Naive B cell (primary cell): ENCODE results near the gene OR4D2. TPM values are rescaled to one million over a fixed set of nuclear protein-coding genes. Genes with fewer than 3 reads are reported as not detected.

Experiments used
- ATAC-seq, 2 donors: fragments of 150-1000 bp; cut with Tn5 transposase; 2 replicates each; pipeline ENCODE4 v1.10.0; 2021; ENCODE audit warnings: low read depth in 2 of 2, mild to moderate bottlenecking in 2 of 2, moderate library complexity in 2 of 2
- DNase-seq: peaks from one replicate; pipeline ENCODE4 v3.0.0; 2022
- H3K27ac Mint-ChIP-seq, 6 donors: one replicate each; pipeline ENCODE4 v1.8.0; 2020 to 2022; ENCODE audit warnings: mild to moderate bottlenecking in 6 of 6, mixed read lengths in 6 of 6, moderate library complexity in 5 of 6, inconsistent platforms in 2 of 6
- H3K27me3 Mint-ChIP-seq, 3 donors: one replicate each; pipeline ENCODE4 v1.8.0; 2021 to 2022; ENCODE audit warnings: mixed read lengths in 3 of 3, mild to moderate bottlenecking in 1 of 3
- H3K36me3 Mint-ChIP-seq, 2 donors: one replicate each; pipeline ENCODE4 v1.8.0; 2020 to 2022; ENCODE audit warnings: mixed read lengths in 2 of 2, inconsistent platforms in 1 of 2, mild to moderate bottlenecking in 1 of 2
- H3K4me1 Mint-ChIP-seq, 3 donors: one replicate each; pipeline ENCODE4 v1.8.0; 2020 to 2022; ENCODE audit warnings: mixed read lengths in 3 of 3, inconsistent platforms in 1 of 3, mild to moderate bottlenecking in 1 of 3, moderate library complexity in 1 of 3
- H3K4me3 Mint-ChIP-seq, 8 donors: one replicate each; pipeline ENCODE4 v1.8.0; 2020 to 2022; ENCODE audit warnings: mild to moderate bottlenecking in 8 of 8, mixed read lengths in 8 of 8, moderate library complexity in 8 of 8, inconsistent platforms in 2 of 8
- H3K9me3 Mint-ChIP-seq, 7 donors: one replicate each; pipeline ENCODE4 v1.8.0; 2020 to 2022; ENCODE audit warnings: mixed read lengths in 7 of 7, mild to moderate bottlenecking in 5 of 7, inconsistent platforms in 2 of 7, moderate library complexity in 1 of 7
- polyA plus RNA-seq, 6 donors: library from polyadenylated mRNA; unstranded; fragments of 300-500 nt; fragmentation: Illumina TruSeq; gene quantifications; one replicate each; pipeline ENCODE4 v1.2.3, GENCODE V29; 2021; ENCODE audit warnings: low read depth in 6 of 6

Gene OR4D2
- polyA plus RNA-seq, 6 donors from 2014 or later, result not detected

GRCh38 chr17:58202859-58203258, 36.1 kb downstream of the OR4D2 start:
- H3K27me3 Mint-ChIP-seq, result peaks cover 10 to 23% (median 20%) of the 10 kb centered on the region in 3 donors
- H3K27ac Mint-ChIP-seq, result no peak overlapping the region
- DNase-seq (no peak), ATAC-seq (no peak)
- peaks cover 2 to 6% (median 5%) of the 10 kb centered on the region in 3 donors for H3K4me1 Mint-ChIP-seq
- H3K4me3 Mint-ChIP-seq, result no peak overlapping the region
- H3K9me3 Mint-ChIP-seq, result no peaks in the 10 kb centered on the region
- no peaks in the 10 kb centered on the region for H3K36me3 Mint-ChIP-seq

- peaks cover 9% of the 10 kb centered on the region in 2 donors for H3K36me3 Mint-ChIP-seq
- H3K27me3 Mint-ChIP-seq, result peaks cover 4 to 6% (median 6%) of the 10 kb centered on the region in 3 donors
- no peaks in the 10 kb centered on the region for H3K9me3 Mint-ChIP-seq
- peaks cover 2 to 5% (median 3%) of the 10 kb centered on the region in 3 donors for H3K4me1 Mint-ChIP-seq
- ATAC-seq (no peak), DNase-seq (no peak)
- H3K27ac Mint-ChIP-seq, result no peak overlapping the region
- H3K4me3 Mint-ChIP-seq, result no peak overlapping the region
Observed at GRCh38 chr17:58204796-58205195, 38.0 kb downstream of the OR4D2 start.

- Mint-ChIP-seq H3K4me3 (no peak overlapping the region), H3K4me1 (no peaks in the 10 kb centered on the region), H3K27me3 (no peaks in the 10 kb centered on the region), H3K9me3 (no peaks in the 10 kb centered on the region), H3K36me3 (peaks cover 14 to 16% of the 10 kb centered on the region in 2 donors), H3K27ac (no peak overlapping the region)
- ATAC-seq, result no peak
- no peak for DNase-seq
Observed at GRCh38 chr17:58205936-58206335, 39.2 kb downstream of the OR4D2 start.

DNA sequence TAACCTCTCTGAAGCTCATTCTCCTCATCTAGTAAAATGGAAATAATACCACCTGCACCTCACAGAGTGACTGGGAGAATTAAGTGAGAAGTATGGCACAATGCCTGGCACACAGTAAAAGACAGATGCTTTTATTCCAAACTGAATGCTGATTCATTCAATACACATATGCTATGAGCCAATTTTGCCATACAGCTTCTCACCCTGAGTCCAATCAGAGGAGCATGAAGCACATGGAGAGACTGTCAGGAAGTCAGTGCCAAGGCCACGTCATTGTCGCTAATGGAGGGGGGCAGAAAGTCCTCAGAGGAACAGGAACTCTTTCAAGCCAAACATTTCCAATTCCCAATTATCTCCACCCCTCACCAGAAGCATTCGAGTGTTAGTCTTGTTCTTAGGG, 40.7 kb downstream of the OR4D2 start:
- Mint-ChIP-seq H3K27me3 (no peaks in the 10 kb centered on the region), H3K9me3 (no peaks in the 10 kb centered on the region), H3K36me3 (peaks cover 14 to 16% of the 10 kb centered on the region in 2 donors)

DNA sequence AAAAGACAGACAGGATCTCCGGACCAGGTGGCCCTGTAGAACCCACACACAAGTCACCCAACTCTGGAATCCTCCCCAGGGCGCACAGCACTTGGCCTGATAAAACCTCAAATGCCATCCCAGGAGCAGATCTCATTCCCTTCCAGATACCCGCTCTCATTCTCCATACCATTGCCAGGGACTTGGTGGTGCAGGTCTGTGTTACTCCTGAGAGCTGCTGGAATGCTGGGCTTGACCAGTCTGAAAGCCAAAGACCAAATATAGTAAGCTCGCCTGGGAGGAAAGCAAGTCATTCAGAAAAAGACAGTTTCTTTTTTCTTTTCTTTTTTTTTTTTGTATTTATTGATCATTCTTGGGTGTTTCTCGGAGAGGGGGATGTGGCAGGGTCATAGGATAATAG, 41.6 kb downstream of the OR4D2 start:
- Mint-ChIP-seq H3K9me3 (no peaks in the 10 kb centered on the region), H3K27ac (no peak overlapping the region), H3K4me1 (no peaks in the 10 kb centered on the region), H3K36me3 (peaks cover 15 to 20% of the 10 kb centered on the region in 2 donors), H3K27me3 (no peaks in the 10 kb centered on the region), H3K4me3 (no peak overlapping the region)
- DNase-seq (no peak), ATAC-seq (no peak)

More for the DNA sequence above, 40.7 kb downstream of the OR4D2 start:
- ATAC-seq (no peak), DNase-seq (no peak)
- Mint-ChIP-seq H3K4me3 (no peak overlapping the region), H3K27ac (no peak overlapping the region), H3K4me1 (no peaks in the 10 kb centered on the region)

- peak overlapping the region in 2 of 6 donors; percentile 33 to 55 for H3K27ac Mint-ChIP-seq
- DNase-seq (no peak), ATAC-seq (no peak)
- no peaks in the 10 kb centered on the region for H3K27me3 Mint-ChIP-seq
- no peaks in the 10 kb centered on the region for H3K9me3 Mint-ChIP-seq
- H3K4me3 Mint-ChIP-seq, result no peak overlapping the region
- no peaks in the 10 kb centered on the region for H3K4me1 Mint-ChIP-seq
- peaks cover 20 to 24% of the 10 kb centered on the region in 2 donors for H3K36me3 Mint-ChIP-seq
Observed at GRCh38 chr17:58210922-58211321, 44.1 kb downstream of the OR4D2 start.

GRCh38 chr17:58215685-58216084, 48.9 kb downstream of the OR4D2 start:
- Mint-ChIP-seq H3K9me3 (no peaks in the 10 kb centered on the region), H3K27ac (peak overlapping the region in 3 of 6 donors; percentile 7 to 96 (median 26)), H3K4me3 (peak overlapping the region in 1 of 8 donors; percentile 49), H3K4me1 (peaks cover 15 to 25% (median 15%) of the 10 kb centered on the region in 3 donors), H3K36me3 (peaks cover 4 to 10% of the 10 kb centered on the region in 2 donors), H3K27me3 (no peaks in the 10 kb centered on the region)
- ATAC-seq (no peak), DNase-seq (no peak)

- Mint-ChIP-seq H3K27me3 (no peaks in the 10 kb centered on the region), H3K9me3 (no peaks in the 10 kb centered on the region), H3K36me3 (peaks cover 3 to 10% of the 10 kb centered on the region in 2 donors), H3K27ac (peak overlapping the region in 5 of 6 donors; percentile 18 to 96 (median 72)), H3K4me1 (peaks cover 15 to 25% (median 15%) of the 10 kb centered on the region in 3 donors), H3K4me3 (peak overlapping the region in 6 of 8 donors; percentile 17 to 87 (median 50))
- DNase-seq, result no peak
- ATAC-seq, result no peak
Observed at GRCh38 chr17:58217766-58218165, 51.0 kb downstream of the OR4D2 start.

DNA sequence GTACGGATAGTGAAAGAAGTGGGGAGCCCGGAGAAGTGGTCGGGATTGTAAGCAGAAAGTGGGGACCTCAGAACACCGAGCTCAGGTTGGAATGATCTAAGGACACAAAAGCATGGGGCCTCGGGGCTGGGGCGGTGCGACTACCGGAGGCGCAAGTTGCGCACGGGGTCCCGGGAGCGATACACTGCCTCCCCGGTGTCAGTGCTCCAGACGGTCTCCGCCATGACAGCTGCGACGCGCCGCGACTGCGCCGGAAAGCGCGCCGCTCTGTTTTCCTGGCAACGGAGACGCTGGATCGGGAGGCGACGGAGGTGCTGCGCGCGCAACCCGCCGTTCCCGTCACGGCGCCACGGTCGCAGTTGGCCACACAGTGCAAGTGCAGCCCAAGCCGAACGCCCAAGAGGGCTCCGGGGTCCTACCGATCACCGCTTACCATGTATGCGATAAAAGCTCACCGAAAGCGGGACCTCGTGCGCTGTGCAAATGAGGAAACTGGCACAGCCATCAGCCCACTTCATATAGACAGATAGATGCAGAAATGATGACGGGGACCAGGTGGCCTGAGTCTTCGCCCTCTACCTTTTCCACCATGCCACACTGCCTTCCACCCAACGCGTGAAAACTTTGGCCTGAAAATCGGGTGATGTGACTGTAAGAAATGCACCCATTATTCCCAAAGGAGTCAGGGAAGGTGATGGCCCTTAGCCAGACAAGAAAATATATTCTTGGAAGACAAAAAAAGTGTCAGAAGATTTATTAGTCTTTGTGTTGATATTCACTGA, 52.4 kb downstream of the OR4D2 start, which contains the start of gene MKS1:
TSS of gene MKS1 (minus strand) at position 249 of the 782 bp plus-strand sequence. CDS start at position 224, 25 bp downstream.
- Mint-ChIP-seq H3K36me3 (peaks cover 0 to under 1% of the 10 kb centered on the region in 2 donors), H3K27ac (peak within 1 kb of the TSS; percentile 96 to 99 (median 97)), H3K9me3 (no peaks in the 10 kb centered on the region), H3K4me3 (peak within 1 kb of the TSS; percentile 86 to 99 (median 96)), H3K4me1 (peaks cover 15 to 25% (median 15%) of the 10 kb centered on the region in 3 donors), H3K27me3 (peaks cover 0 to 1% (median 0%) of the 10 kb centered on the region in 3 donors)
- peak; percentile 92 to 94 for ATAC-seq
- DNase-seq, result peak; percentile 90

DNA sequence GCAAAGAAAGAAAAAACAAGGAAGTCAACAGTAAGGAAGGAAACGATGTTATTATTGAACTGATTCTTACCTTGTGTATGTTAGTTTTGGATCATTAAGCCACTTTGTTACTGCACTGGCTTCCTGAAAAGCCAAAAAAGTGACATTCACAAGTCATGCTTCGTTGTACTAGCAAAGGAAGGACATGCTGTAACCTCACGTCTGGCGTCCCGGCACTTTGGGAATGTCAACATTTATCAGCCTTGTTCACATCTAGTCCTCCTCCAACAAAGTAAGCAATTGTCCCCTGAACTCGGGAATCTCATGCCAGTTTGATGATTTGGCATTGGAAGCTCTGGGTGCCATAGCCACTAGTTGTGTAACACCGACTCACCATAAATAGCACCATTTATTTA, 53.0 kb downstream of the OR4D2 start:
- ATAC-seq (no peak), DNase-seq (no peak)
- Mint-ChIP-seq H3K4me3 (peak overlapping the region; percentile 86 to 99 (median 96)), H3K4me1 (peaks cover 15 to 25% (median 15%) of the 10 kb centered on the region in 3 donors), H3K36me3 (no peaks in the 10 kb centered on the region), H3K27me3 (peaks cover 0 to 7% (median 0%) of the 10 kb centered on the region in 3 donors), H3K27ac (peak overlapping the region; percentile 96 to 99 (median 97)), H3K9me3 (no peaks in the 10 kb centered on the region)

Other genes starting within 250 kb of the OR4D2 start
- not detected for gene CUEDC1, start 211.6 kb upstream of the OR4D2 start, polyA plus RNA-seq
- 10 to 100 TPM; 39.6 to 58.2 (median 50.6) TPM for gene VEZF1, start 178.7 kb upstream of the OR4D2 start, polyA plus RNA-seq
- gene SRSF1, start 159.7 kb upstream of the OR4D2 start, polyA plus RNA-seq, result 10 to 100 TPM; 29.1 to 57.3 (median 41.8) TPM
- gene DYNLL2, start 83.6 kb upstream of the OR4D2 start, polyA plus RNA-seq, result 1 to 10 TPM in 1 of 6 donors, under 1 TPM in 5; 0.26 to 1.2 (median 0.82) TPM
- gene OR4D1, start 18.6 kb upstream of the OR4D2 start, polyA plus RNA-seq, result under 1 TPM in 1 of 6 donors, not detected in 5; 0.07 TPM
- not detected for gene EPX, start 25.7 kb downstream of the OR4D2 start, polyA plus RNA-seq
- 1 to 10 TPM; 2.1 to 7.0 (median 3.7) TPM for gene MKS1, start 52.3 kb downstream of the OR4D2 start, polyA plus RNA-seq
- gene LPO, start 71.6 kb downstream of the OR4D2 start, polyA plus RNA-seq, result not detected
- under 1 TPM in 2 of 6 donors, not detected in 4; 0.12 to 0.29 TPM for gene MPO, start 114.0 kb downstream of the OR4D2 start, polyA plus RNA-seq
- under 1 TPM in 4 of 6 donors, not detected in 2; 0.03 to 0.58 (median 0.38) TPM for gene TSPOAP1, start 161.8 kb downstream of the OR4D2 start, polyA plus RNA-seq
- 100 to 1,000 TPM in 4 of 6 donors, 10 to 100 TPM in 2; 77.4 to 128 (median 110) TPM for gene SUPT4H1, start 185.2 kb downstream of the OR4D2 start, polyA plus RNA-seq